ENCODE data around the gene TGFBR2.

TGFBR2 gene

GRCh38 chr3:30670292-30670691, 63.9 kb downstream of the TGFBR2 start:
- peaks cover 30% of the 10 kb centered on the region for H3K36me3 ChIP-seq (ENCODE audit: insufficient read depth, low read length)

DNA sequence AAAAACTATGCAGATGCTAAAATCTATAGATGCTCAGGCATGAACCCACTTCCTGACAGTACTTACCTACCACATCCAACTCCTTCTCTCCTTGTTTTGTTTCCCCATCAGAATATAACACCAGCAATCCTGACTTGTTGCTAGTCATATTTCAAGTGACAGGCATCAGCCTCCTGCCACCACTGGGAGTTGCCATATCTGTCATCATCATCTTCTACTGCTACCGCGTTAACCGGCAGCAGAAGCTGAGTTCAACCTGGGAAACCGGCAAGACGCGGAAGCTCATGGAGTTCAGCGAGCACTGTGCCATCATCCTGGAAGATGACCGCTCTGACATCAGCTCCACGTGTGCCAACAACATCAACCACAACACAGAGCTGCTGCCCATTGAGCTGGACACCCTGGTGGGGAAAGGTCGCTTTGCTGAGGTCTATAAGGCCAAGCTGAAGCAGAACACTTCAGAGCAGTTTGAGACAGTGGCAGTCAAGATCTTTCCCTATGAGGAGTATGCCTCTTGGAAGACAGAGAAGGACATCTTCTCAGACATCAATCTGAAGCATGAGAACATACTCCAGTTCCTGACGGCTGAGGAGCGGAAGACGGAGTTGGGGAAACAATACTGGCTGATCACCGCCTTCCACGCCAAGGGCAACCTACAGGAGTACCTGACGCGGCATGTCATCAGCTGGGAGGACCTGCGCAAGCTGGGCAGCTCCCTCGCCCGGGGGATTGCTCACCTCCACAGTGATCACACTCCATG, 65.3 kb downstream of the TGFBR2 start:
- Histone ChIP-seq H3K4me1 (ENCODE audit: insufficient read depth, low read length) (peaks cover 10% of the 10 kb centered on the region), H3K9ac (ENCODE audit: low read depth, low read length) (no peak overlapping the region), H3K9me3 (ENCODE audit: control insufficient read depth, insufficient read depth, low read length) (no peaks in the 10 kb centered on the region), H3K36me3 (ENCODE audit: insufficient read depth, low read length) (peaks cover 30% of the 10 kb centered on the region)

More at GRCh38 chr3:30670292-30670691, 63.9 kb downstream of the TGFBR2 start:
- H3K9me3 ChIP-seq (ENCODE audit: control insufficient read depth, insufficient read depth, low read length), result no peaks in the 10 kb centered on the region
- peaks cover 23% of the 10 kb centered on the region for H3K4me1 ChIP-seq (ENCODE audit: insufficient read depth, low read length)
- H3K9ac ChIP-seq (ENCODE audit: low read depth, low read length), result no peak overlapping the region

GRCh38 chr3:30672287-30672735, 65.9 kb downstream of the TGFBR2 start:
- no peaks in the 10 kb centered on the region for H3K9me3 ChIP-seq (ENCODE audit: control insufficient read depth, insufficient read depth, low read length)
- peaks cover 32% of the 10 kb centered on the region for H3K36me3 ChIP-seq (ENCODE audit: insufficient read depth, low read length)
- H3K4me1 ChIP-seq (ENCODE audit: insufficient read depth, low read length), result peaks cover 6% of the 10 kb centered on the region
- no peak overlapping the region for H3K9ac ChIP-seq (ENCODE audit: low read depth, low read length)

DNA sequence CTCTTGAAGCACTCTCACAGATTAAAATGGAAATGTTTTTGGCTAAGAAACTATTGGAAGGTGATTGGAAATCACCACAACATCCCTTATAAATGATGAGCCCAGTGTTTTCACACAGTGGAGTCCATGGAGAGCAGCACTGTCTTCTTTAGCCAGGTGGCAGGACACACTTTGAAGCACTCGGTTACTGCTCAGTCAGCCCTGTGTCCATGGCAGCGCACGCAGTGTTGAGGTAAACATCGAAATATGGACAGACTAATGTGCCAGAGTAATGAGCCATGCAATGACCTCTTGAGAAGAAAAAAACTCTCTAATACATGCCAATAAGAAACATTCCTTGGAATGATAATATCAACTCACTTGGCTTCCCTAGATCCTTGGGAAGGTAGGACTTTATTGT, 66.6 kb downstream of the TGFBR2 start:
- H3K9me3 ChIP-seq (ENCODE audit: control insufficient read depth, insufficient read depth, low read length), result no peaks in the 10 kb centered on the region
- H3K9ac ChIP-seq (ENCODE audit: low read depth, low read length), result no peak overlapping the region
- no peaks in the 10 kb centered on the region for H3K4me1 ChIP-seq (ENCODE audit: insufficient read depth, low read length)
- H3K36me3 ChIP-seq (ENCODE audit: insufficient read depth, low read length), result peaks cover 37% of the 10 kb centered on the region

- H3K4me1 ChIP-seq (ENCODE audit: insufficient read depth, low read length), result no peaks in the 10 kb centered on the region
- peaks cover 37% of the 10 kb centered on the region for H3K36me3 ChIP-seq (ENCODE audit: insufficient read depth, low read length)
- H3K9me3 ChIP-seq (ENCODE audit: control insufficient read depth, insufficient read depth, low read length), result no peaks in the 10 kb centered on the region
- H3K9ac ChIP-seq (ENCODE audit: low read depth, low read length), result no peak overlapping the region
These were observed 67.3 kb downstream of the TGFBR2 start for GRCh38 chr3:30673425-30674341.

DNA sequence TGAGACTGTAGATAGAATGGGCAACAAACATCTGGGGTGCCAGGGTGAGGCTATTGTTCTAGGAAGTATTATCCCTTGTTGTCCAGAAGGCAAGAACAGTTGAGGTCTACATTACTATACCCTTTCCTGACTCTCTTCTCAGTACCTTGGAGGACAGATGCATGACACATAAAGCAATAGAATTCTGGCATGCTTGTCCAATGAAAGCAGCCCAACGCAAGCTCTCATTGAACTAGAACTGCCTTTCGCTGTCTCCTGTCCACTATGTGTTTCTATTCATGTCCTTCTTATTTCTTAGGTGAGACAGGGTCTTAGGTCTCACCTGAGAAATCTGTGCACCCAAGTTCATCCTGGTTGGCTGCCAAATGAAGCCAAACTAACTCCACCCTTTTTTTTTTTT, 68.6 kb downstream of the TGFBR2 start:
- H3K9me3 ChIP-seq (ENCODE audit: control insufficient read depth, insufficient read depth, low read length), result no peaks in the 10 kb centered on the region

GRCh38 chr3:30675774-30676173, 69.4 kb downstream of the TGFBR2 start:
- H3K9ac ChIP-seq (ENCODE audit: low read depth, low read length), result no peak overlapping the region
- no peaks in the 10 kb centered on the region for H3K9me3 ChIP-seq (ENCODE audit: control insufficient read depth, insufficient read depth, low read length)
- peaks cover 3% of the 10 kb centered on the region; the same call in 1 of the 2 replicates for H3K4me1 ChIP-seq (ENCODE audit: insufficient read depth, low read length)
- H3K36me3 ChIP-seq (ENCODE audit: insufficient read depth, low read length), result peaks cover 34% of the 10 kb centered on the region

More for the DNA sequence above, 68.6 kb downstream of the TGFBR2 start:
- Histone ChIP-seq H3K9ac (ENCODE audit: low read depth, low read length) (no peak overlapping the region), H3K36me3 (ENCODE audit: insufficient read depth, low read length) (peaks cover 41% of the 10 kb centered on the region), H3K4me1 (ENCODE audit: insufficient read depth, low read length) (no peaks in the 10 kb centered on the region)

GRCh38 chr3:30676424-30677346, 70.3 kb downstream of the TGFBR2 start:
- no peak overlapping the region for H3K9ac ChIP-seq (ENCODE audit: low read depth, low read length)
- no peaks in the 10 kb centered on the region for H3K9me3 ChIP-seq (ENCODE audit: control insufficient read depth, insufficient read depth, low read length)
- H3K4me1 ChIP-seq (ENCODE audit: insufficient read depth, low read length), result peaks cover 4% of the 10 kb centered on the region; the same call in 1 of the 2 replicates
- H3K36me3 ChIP-seq (ENCODE audit: insufficient read depth, low read length), result peaks cover 31% of the 10 kb centered on the region

- peaks cover 26% of the 10 kb centered on the region for H3K36me3 ChIP-seq (ENCODE audit: insufficient read depth, low read length)
- no peak overlapping the region for H3K9ac ChIP-seq (ENCODE audit: low read depth, low read length)
- no peaks in the 10 kb centered on the region for H3K9me3 ChIP-seq (ENCODE audit: control insufficient read depth, insufficient read depth, low read length)
- H3K4me1 ChIP-seq (ENCODE audit: insufficient read depth, low read length), result peaks cover 4% of the 10 kb centered on the region; the same call in 1 of the 2 replicates
These were observed 70.9 kb downstream of the TGFBR2 start for GRCh38 chr3:30677347-30677685.

GRCh38 chr3:30679045-30679444, 72.6 kb downstream of the TGFBR2 start:
- Histone ChIP-seq H3K9me3 (ENCODE audit: control insufficient read depth, insufficient read depth, low read length) (no peaks in the 10 kb centered on the region), H3K4me1 (ENCODE audit: insufficient read depth, low read length) (peaks cover 4% of the 10 kb centered on the region; the same call in 1 of the 2 replicates), H3K9ac (ENCODE audit: low read depth, low read length) (no peak overlapping the region), H3K36me3 (ENCODE audit: insufficient read depth, low read length) (peaks cover 20% of the 10 kb centered on the region)

GRCh38 chr3:30680789-30681648, 74.6 kb downstream of the TGFBR2 start:
- Histone ChIP-seq H3K36me3 (ENCODE audit: insufficient read depth, low read length) (peaks cover 18% of the 10 kb centered on the region), H3K4me1 (ENCODE audit: insufficient read depth, low read length) (peaks cover 4% of the 10 kb centered on the region; the same call in 1 of the 2 replicates), H3K9ac (ENCODE audit: low read depth, low read length) (no peak overlapping the region), H3K9me3 (ENCODE audit: control insufficient read depth, insufficient read depth, low read length) (no peaks in the 10 kb centered on the region)

- peaks cover 4% of the 10 kb centered on the region; the same call in 1 of the 2 replicates for H3K4me1 ChIP-seq (ENCODE audit: insufficient read depth, low read length)
- no peaks in the 10 kb centered on the region for H3K9me3 ChIP-seq (ENCODE audit: control insufficient read depth, insufficient read depth, low read length)
These were observed 75.3 kb downstream of the TGFBR2 start for GRCh38 chr3:30681649-30682211.

More at GRCh38 chr3:30681649-30682211, 75.3 kb downstream of the TGFBR2 start:
- peaks cover 18% of the 10 kb centered on the region for H3K36me3 ChIP-seq (ENCODE audit: insufficient read depth, low read length)
- no peak overlapping the region for H3K9ac ChIP-seq (ENCODE audit: low read depth, low read length)

All from ES-I3 (cell line).